HEK293 (cell line): Measurements from ENCODE around the gene JAK3.

Experiments
- CTCF ChIA-PET: fragments of 350-600 bp; formaldehyde crosslinking; extraction: SDS; loops from one replicate; lab custom pipeline; 2021; ENCODE audit warnings: antibody characterized with exemption; lab: Yijun Ruan, JAX
- POLR2A ChIA-PET: fragments of 300-600 bp; formaldehyde crosslinking; extraction: SDS; loops from one replicate; lab custom pipeline; 2020; ENCODE audit warnings: antibody characterized with exemption, inconsistent platforms; lab: Yijun Ruan, JAX
- H3K27ac ChIP-seq: fragments of 200-500 bp; sonication (Bioruptor generic); 2 replicates; pipeline ENCODE4 v1.5.1; 2014; ENCODE audit warnings: low read depth, low read length, control low read depth, inconsistent platforms; ENCODE audit errors: extremely low read depth
- H3K36me3 ChIP-seq, 2 experiments: fragments of 200-500 bp in 1 of 2; sonication (Bioruptor generic) in 1 of 2; 1 replicate in 1 of 2; 2 replicates in 1 of 2; pipeline ENCODE4 v1.5.1; 2014 to 2017; ENCODE audit warnings: inconsistent platforms in 2 of 2, low read length in 2 of 2; ENCODE audit not compliant: control insufficient read depth in 2 of 2, insufficient read depth in 1 of 2
- H3K4me1 ChIP-seq: fragments of 200-500 bp; sonication (Bioruptor generic); 2 replicates; pipeline ENCODE4 v1.5.1; 2014; ENCODE audit warnings: mild to moderate bottlenecking, low read length, inconsistent platforms; ENCODE audit not compliant: control insufficient read depth, insufficient read depth
- H3K4me3 ChIP-seq: 2 replicates; pipeline ENCODE4 v1.5.1; 2011; ENCODE audit warnings: low read depth, mild to moderate bottlenecking, control low read depth, low read length, moderate library complexity
- H3K9me3 ChIP-seq: fragments of 200-500 bp; sonication (Bioruptor generic); 2 replicates; pipeline ENCODE4 v1.5.1; 2014; ENCODE audit warnings: low read depth, low read length, inconsistent platforms; ENCODE audit not compliant: control insufficient read depth, insufficient read depth
- AEBP2 ChIP-seq: fragments of 450-650 bp; formaldehyde crosslinking; IDR thresholded peaks from 2 replicates; pipeline ENCODE4 v1.5.1; 2016; ENCODE audit warnings: missing biosample characterization, missing genetic modification characterization, borderline replicate concordance
- BCL11B ChIP-seq: fragments of 450-650 bp; formaldehyde crosslinking; IDR thresholded peaks from 2 replicates; pipeline ENCODE4 v1.5.1; 2016; ENCODE audit warnings: low read depth, missing biosample characterization, missing genetic modification characterization
- GLIS1 ChIP-seq: fragments of 450-650 bp; formaldehyde crosslinking; IDR thresholded peaks from 2 replicates; pipeline ENCODE4 v1.5.1; 2016; ENCODE audit warnings: missing biosample characterization, missing genetic modification characterization
- IKZF3 ChIP-seq: fragments of 450-650 bp; IDR thresholded peaks from 2 replicates; pipeline ENCODE4 v1.5.0; 2018; ENCODE audit warnings: missing biosample characterization, mild to moderate bottlenecking, missing genetic modification characterization, moderate library complexity
- MEIS1 ChIP-seq: sonication (generic); formaldehyde crosslinking; IDR thresholded peaks from 2 replicates; pipeline ENCODE4 v1.8.1; 2022; ENCODE audit warnings: missing genetic modification reagents, mild to moderate bottlenecking, borderline replicate concordance
- PATZ1 ChIP-seq: fragments of 450-650 bp; formaldehyde crosslinking; IDR thresholded peaks from 2 replicates; pipeline ENCODE4 v1.5.1; 2016; ENCODE audit warnings: missing biosample characterization, missing genetic modification characterization
- ZBTB17 ChIP-seq: fragments of 450-650 bp; formaldehyde crosslinking; IDR thresholded peaks from 2 replicates; pipeline ENCODE4 v1.5.1; 2016; ENCODE audit warnings: missing biosample characterization, missing genetic modification characterization
- ZBTB20 ChIP-seq: fragments of 450-650 bp; formaldehyde crosslinking; IDR thresholded peaks from 2 replicates; pipeline ENCODE4 v1.5.1; 2016; ENCODE audit warnings: missing biosample characterization, missing genetic modification characterization
- ZBTB48 ChIP-seq: fragments of 450-650 bp; formaldehyde crosslinking; IDR thresholded peaks from 2 replicates; pipeline ENCODE4 v1.5.1; 2016; ENCODE audit warnings: missing biosample characterization, missing genetic modification characterization
- ZNF10 ChIP-seq: fragments of 450-650 bp; formaldehyde crosslinking; IDR thresholded peaks from 2 replicates; pipeline ENCODE4 v1.5.1; 2017; ENCODE audit warnings: missing biosample characterization, missing genetic modification characterization
- ZNF266 ChIP-seq: fragments of 450-650 bp; formaldehyde crosslinking; IDR thresholded peaks from 2 replicates; pipeline ENCODE4 v1.5.1; 2016; ENCODE audit warnings: missing biosample characterization, missing genetic modification characterization, low read depth
- ZNF335 ChIP-seq: fragments of 450-650 bp; formaldehyde crosslinking; conservative IDR thresholded peaks from 2 replicates; pipeline ENCODE4 v1.5.1; 2016; ENCODE audit warnings: missing biosample characterization, missing genetic modification characterization
- ZNF404 ChIP-seq: fragments of 450-650 bp; formaldehyde crosslinking; IDR thresholded peaks from 2 replicates; pipeline ENCODE4 v1.5.1; 2017; ENCODE audit warnings: missing biosample characterization, missing genetic modification characterization
- ZNF501 ChIP-seq: fragments of 450-650 bp; formaldehyde crosslinking; IDR thresholded peaks from 2 replicates; pipeline ENCODE4 v1.5.1; 2016; ENCODE audit warnings: missing biosample characterization, missing genetic modification characterization
- ZNF549 ChIP-seq: fragments of 450-650 bp; IDR thresholded peaks from 2 replicates; pipeline ENCODE4 v1.5.1; 2018; ENCODE audit warnings: missing biosample characterization, missing genetic modification characterization, mild to moderate bottlenecking, inconsistent platforms, moderate library complexity
- ZNF560 ChIP-seq: fragments of 450-650 bp; formaldehyde crosslinking; IDR thresholded peaks from 2 replicates; pipeline ENCODE4 v1.5.1; 2017; ENCODE audit warnings: missing biosample characterization, missing genetic modification characterization, borderline replicate concordance
- ZNF624 ChIP-seq: fragments of 450-650 bp; formaldehyde crosslinking; IDR thresholded peaks from 2 replicates; pipeline ENCODE4 v1.5.1; 2017; ENCODE audit warnings: missing biosample characterization, missing genetic modification characterization
- ZNF76 ChIP-seq: fragments of 450-650 bp; formaldehyde crosslinking; IDR thresholded peaks from 2 replicates; pipeline ENCODE4; 2016; ENCODE audit warnings: low read depth, missing biosample characterization, missing genetic modification characterization, borderline replicate concordance
- ZNF768 ChIP-seq: fragments of 450-650 bp; formaldehyde crosslinking; IDR thresholded peaks from 2 replicates; pipeline ENCODE4 v1.5.1; 2018; ENCODE audit warnings: missing biosample characterization, mild to moderate bottlenecking, missing genetic modification characterization
- ZNF791 ChIP-seq: fragments of 450-650 bp; formaldehyde crosslinking; IDR thresholded peaks from 2 replicates; pipeline ENCODE4 v1.5.1; 2016; ENCODE audit warnings: missing biosample characterization, missing genetic modification characterization
- ZSCAN4 ChIP-seq: fragments of 450-650 bp; formaldehyde crosslinking; IDR thresholded peaks from 2 replicates; pipeline ENCODE4 v1.5.1; 2017; ENCODE audit warnings: missing biosample characterization, missing genetic modification characterization

The JAK3 gene

GRCh38 chr19:17832443-17833208, 15.2 kb downstream of the JAK3 start:
- peak; percentile 58; the same call in 1 of the 2 replicates for TF ChIP-seq ZNF768 (tag by site-specific recombination)
- TF ChIP-seq ZNF791 = no peak
- H3K9me3 ChIP-seq = no peaks in the 10 kb centered on the region
- H3K27ac ChIP-seq = no peak overlapping the region
- ChIA-PET CTCF (interaction anchor here (0.7 to 0.9 kb wide), 3 partner anchors 10 to 48 kb away, joined by 3 to 4 read pairs (median 3); partner anchors contain the start of gene RPL18A), POLR2A (interaction anchor here (0.6 kb wide), 1 partner anchor 71 kb away, joined by 3 read pairs; no protein-coding TSS in a partner anchor)
- no peak overlapping the region for H3K4me3 ChIP-seq
- no peaks in the 10 kb centered on the region for H3K4me1 ChIP-seq
- H3K36me3 ChIP-seq = no peaks in the 10 kb centered on the region

- H3K4me3 ChIP-seq = peak overlapping the region; percentile 26; the same call in 1 of the 2 replicates
- H3K4me1 ChIP-seq = no peaks in the 10 kb centered on the region
- POLR2A ChIA-PET = interaction anchor here (0.7 to 1.6 kb wide), 6 partner anchors 28 to 412 kb away, joined by 3 to 13 read pairs (median 4); partner anchors contain the start of genes CCDC124, MAP1S and RPL18A
- CTCF ChIA-PET = interaction anchor here (0.8 to 1.2 kb wide), 3 partner anchors 11 to 48 kb away, joined by 3 to 5 read pairs (median 4); partner anchors contain the start of gene RPL18A
- H3K27ac ChIP-seq = no peak overlapping the region
- no peaks in the 10 kb centered on the region for H3K36me3 ChIP-seq
- TF ChIP-seq ZNF501 (tag by site-specific recombination) (no peak), ZNF560 (tag by site-specific recombination) (no peak), ZSCAN4 (tag by site-specific recombination) (no peak), ZNF404 (no peak)
- no peaks in the 10 kb centered on the region for H3K9me3 ChIP-seq
Measured at GRCh38 chr19:17831419-17831888, 16.3 kb downstream of the JAK3 start.

GRCh38 chr19:17830567-17831418, 17.0 kb downstream of the JAK3 start:
- no peaks in the 10 kb centered on the region for H3K9me3 ChIP-seq
- no peaks in the 10 kb centered on the region for H3K4me1 ChIP-seq
- TF ChIP-seq ZNF266 (tag by site-specific recombination) (peak; percentile 26; the same call in 1 of the 2 replicates), MEIS1 (no peak), ZNF549 (tag by site-specific recombination) (no peak), PATZ1 (tag by site-specific recombination) (peak; percentile 92), ZNF76 (tag by site-specific recombination) (peak; percentile 76; the same call in 1 of the 2 replicates), ZBTB48 (peak; percentile 73; the same call in 1 of the 2 replicates), AEBP2 (no peak), ZNF10 (no peak), ZNF624 (tag by site-specific recombination) (no peak), BCL11B (no peak), GLIS1 (tag by site-specific recombination) (peak; percentile 30), ZBTB20 (tag by site-specific recombination) (0 out of 2 replicates have a peak, but pooled peaks have one; percentile 40), ZNF335 (peak; percentile 13; the same call in 1 of the 2 replicates), ZBTB17 (peak; percentile 60; the same call in 1 of the 2 replicates), IKZF3 (tag by site-specific recombination) (peak; percentile 82)

More at GRCh38 chr19:17830567-17831418, 17.0 kb downstream of the JAK3 start:
- ChIA-PET POLR2A (interaction anchor here (0.5 to 1.6 kb wide), 12 partner anchors 8 to 491 kb away, joined by 3 to 13 read pairs (median 4); partner anchors contain the start of genes B3GNT3, CCDC124, MAP1S and RPL18A), CTCF (interaction anchor here (0.6 to 1.3 kb wide), 5 partner anchors 11 to 555 kb away, joined by 3 to 5 read pairs (median 3); partner anchors contain the start of genes GDF15 and RPL18A)
- Histone ChIP-seq H3K27ac (no peak overlapping the region; the same call in 1 of the 2 replicates), H3K4me3 (peak overlapping the region; percentile 40), H3K36me3 (no peaks in the 10 kb centered on the region)
